ENCODE data around the gene VGLL3. TPM values are rescaled to one million over a fixed set of nuclear protein-coding genes. Genes with fewer than 3 reads are reported as not detected.
"Not testable (repeated sequence)": the region's sequence is repeated elsewhere in the genome, so short reads cannot be mapped to it uniquely, and the experiment has no call there.

The VGLL3 gene
- total and polyA plus RNA-seq, 2 donors from 2014 or later = 0.30 to 4.2 TPM

DNA sequence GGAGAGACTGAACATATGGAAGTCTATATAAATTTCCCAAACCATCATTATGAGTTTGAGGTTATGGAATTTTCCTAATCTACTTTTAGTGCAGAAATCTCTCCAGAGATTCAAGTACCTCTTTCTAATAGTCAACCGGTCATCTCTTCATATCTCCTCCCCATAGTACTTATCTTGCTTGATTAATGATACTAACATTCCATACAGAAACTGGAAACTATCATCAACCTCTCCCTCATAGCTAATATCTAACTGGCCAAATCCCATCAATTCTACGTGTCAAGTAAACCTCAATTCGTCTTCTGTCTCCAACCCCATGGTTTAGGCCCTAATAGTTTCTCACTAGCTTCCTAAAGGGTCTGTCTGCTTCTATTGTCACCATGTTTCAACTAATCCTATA is 44.4 kb upstream of the VGLL3 start:
- Histone ChIP-seq H3K9me3 (ENCODE audit: control insufficient read depth in 2 of 3, insufficient read depth in 1 of 3, low read length in 3 of 3) (no peaks in the 10 kb centered on the region), H3K4me1 (ENCODE audit: control insufficient read depth in 2 of 3, insufficient read depth in 2 of 3, low read depth in 1 of 3, low read length in 3 of 3) (no peaks in the 10 kb centered on the region), H3K36me3 (ENCODE audit: control insufficient read depth in 2 of 3, insufficient read depth in 3 of 3, low read length in 3 of 3) (no peaks in the 10 kb centered on the region), H3K27ac (ENCODE audit: low read depth in 2 of 2, low read length in 2 of 2) (no peak overlapping the region), H3K27me3 (ENCODE audit: control insufficient read depth, insufficient read depth, low read length) (no peaks in the 10 kb centered on the region), H3K9ac (ENCODE audit: low read length in 3 of 3) (no peak overlapping the region), H3K4me3 (ENCODE audit: low read length in 3 of 3) (no peak overlapping the region)
- no peak for DNase-seq
- FAIRE-seq = no peak
- TF ChIP-seq, protein P1, sequence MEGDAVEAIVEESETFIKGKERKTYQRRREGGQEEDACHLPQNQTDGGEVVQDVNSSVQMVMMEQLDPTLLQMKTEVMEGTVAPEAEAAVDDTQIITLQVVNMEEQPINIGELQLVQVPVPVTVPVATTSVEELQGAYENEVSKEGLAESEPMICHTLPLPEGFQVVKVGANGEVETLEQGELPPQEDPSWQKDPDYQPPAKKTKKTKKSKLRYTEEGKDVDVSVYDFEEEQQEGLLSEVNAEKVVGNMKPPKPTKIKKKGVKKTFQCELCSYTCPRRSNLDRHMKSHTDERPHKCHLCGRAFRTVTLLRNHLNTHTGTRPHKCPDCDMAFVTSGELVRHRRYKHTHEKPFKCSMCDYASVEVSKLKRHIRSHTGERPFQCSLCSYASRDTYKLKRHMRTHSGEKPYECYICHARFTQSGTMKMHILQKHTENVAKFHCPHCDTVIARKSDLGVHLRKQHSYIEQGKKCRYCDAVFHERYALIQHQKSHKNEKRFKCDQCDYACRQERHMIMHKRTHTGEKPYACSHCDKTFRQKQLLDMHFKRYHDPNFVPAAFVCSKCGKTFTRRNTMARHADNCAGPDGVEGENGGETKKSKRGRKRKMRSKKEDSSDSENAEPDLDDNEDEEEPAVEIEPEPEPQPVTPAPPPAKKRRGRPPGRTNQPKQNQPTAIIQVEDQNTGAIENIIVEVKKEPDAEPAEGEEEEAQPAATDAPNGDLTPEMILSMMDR (IDR thresholded peaks at IDR 0.05; ENCODE audit: borderline replicate concordance, extremely low read depth, insufficient read depth) = no peak
- intact Hi-C loops (cut with DNase I) = no loop called here

DNA sequence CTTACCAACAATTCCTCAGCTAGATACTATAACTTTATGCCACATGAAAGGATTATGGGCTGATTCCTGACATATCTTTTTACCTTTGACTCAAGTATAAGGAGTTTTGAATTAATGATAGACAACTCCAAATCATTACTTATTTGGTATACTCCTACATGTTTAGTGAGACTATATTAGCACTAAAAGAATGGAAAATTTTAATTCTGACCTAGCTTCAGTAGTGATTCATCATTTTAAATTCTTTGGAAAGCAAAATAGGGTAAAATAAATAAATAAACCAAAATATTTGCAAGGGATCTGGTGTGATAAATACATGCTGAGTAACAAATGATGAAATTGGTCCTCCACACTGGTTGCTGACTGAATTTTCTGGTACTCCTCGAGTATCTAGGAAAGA is 42.3 kb upstream of the VGLL3 start:
- intact Hi-C loops (cut with DNase I) = no loop called here

DNA sequence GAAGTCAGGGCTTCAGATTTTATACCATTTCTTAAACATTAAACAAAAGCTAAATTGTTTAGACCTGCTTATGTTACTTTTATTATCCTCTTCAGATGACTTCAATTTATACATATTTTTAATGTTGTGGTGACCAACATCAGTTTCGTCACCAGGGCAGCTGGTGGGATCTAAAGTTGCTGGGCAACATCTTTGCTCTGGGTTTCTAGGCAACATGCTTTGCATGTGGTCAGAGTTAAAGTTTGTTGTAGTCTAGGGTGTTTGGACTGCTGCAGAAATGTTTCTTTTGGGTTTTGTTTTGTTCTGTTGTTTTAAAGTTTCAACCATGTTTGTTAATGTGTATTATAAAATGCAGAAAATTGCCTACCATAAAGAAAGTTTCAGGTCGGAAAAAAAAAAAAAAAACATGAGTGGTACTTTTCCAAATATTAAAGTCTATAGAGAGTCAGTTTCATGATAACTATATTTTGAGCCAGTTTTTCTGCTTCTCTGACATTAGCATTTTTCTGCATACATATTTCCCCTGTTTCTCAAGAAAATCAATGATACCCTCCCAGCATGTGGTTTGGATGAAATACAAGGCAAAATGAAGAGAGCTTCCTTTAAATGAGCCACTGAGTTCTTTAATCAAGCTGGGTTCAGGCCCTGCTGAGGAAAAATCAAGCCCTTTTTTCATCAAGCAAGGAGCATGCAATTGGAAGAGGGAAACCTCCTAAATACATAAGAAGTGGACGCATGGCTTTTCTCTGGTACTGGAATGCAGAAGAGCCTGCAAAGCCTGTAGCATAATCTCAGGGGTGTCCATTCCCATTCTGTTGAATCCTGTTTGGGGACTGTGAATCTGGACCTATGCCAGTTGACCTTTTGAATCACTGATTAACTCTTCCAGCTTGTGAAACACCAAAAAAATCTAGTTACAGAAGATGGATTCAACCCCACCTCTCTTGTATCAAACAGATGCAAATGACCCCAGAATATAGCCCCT is 35.0 kb upstream of the VGLL3 start:
- Histone ChIP-seq H3K36me3 (ENCODE audit: control insufficient read depth in 2 of 3, insufficient read depth in 3 of 3, low read length in 3 of 3) (no peaks in the 10 kb centered on the region), H3K4me3 (ENCODE audit: low read length in 3 of 3) (no peak overlapping the region), H3K27me3 (ENCODE audit: control insufficient read depth, insufficient read depth, low read length) (no peaks in the 10 kb centered on the region), H3K9me3 (ENCODE audit: control insufficient read depth in 2 of 3, insufficient read depth in 1 of 3, low read length in 3 of 3) (no peaks in the 10 kb centered on the region), H3K4me1 (ENCODE audit: control insufficient read depth in 2 of 3, insufficient read depth in 2 of 3, low read depth in 1 of 3, low read length in 3 of 3) (no peaks in the 10 kb centered on the region), H3K27ac (ENCODE audit: low read depth in 2 of 2, low read length in 2 of 2) (no peak overlapping the region), H3K9ac (ENCODE audit: low read length in 3 of 3) (no peak overlapping the region)
- FAIRE-seq (no peak), DNase-seq (no peak)
- intact Hi-C loops (cut with DNase I) = no loop called here
- TF ChIP-seq, protein P1 (IDR thresholded peaks at IDR 0.05; ENCODE audit: borderline replicate concordance, extremely low read depth, insufficient read depth) = no peak

More for the DNA sequence above, 42.3 kb upstream of the VGLL3 start:
- Histone ChIP-seq H3K27me3 (ENCODE audit: control insufficient read depth, insufficient read depth, low read length) (no peaks in the 10 kb centered on the region), H3K9me3 (ENCODE audit: control insufficient read depth in 2 of 3, insufficient read depth in 1 of 3, low read length in 3 of 3) (no peaks in the 10 kb centered on the region), H3K4me1 (ENCODE audit: control insufficient read depth in 2 of 3, insufficient read depth in 2 of 3, low read depth in 1 of 3, low read length in 3 of 3) (no peaks in the 10 kb centered on the region), H3K36me3 (ENCODE audit: control insufficient read depth in 2 of 3, insufficient read depth in 3 of 3, low read length in 3 of 3) (no peaks in the 10 kb centered on the region), H3K9ac (ENCODE audit: low read length in 3 of 3) (no peak overlapping the region), H3K4me3 (ENCODE audit: low read length in 3 of 3) (no peak overlapping the region), H3K27ac (ENCODE audit: low read depth in 2 of 2, low read length in 2 of 2) (no peak overlapping the region)
- TF ChIP-seq, protein P1 (IDR thresholded peaks at IDR 0.05; ENCODE audit: borderline replicate concordance, extremely low read depth, insufficient read depth) = no peak
- FAIRE-seq (no peak), DNase-seq (no peak)

DNA sequence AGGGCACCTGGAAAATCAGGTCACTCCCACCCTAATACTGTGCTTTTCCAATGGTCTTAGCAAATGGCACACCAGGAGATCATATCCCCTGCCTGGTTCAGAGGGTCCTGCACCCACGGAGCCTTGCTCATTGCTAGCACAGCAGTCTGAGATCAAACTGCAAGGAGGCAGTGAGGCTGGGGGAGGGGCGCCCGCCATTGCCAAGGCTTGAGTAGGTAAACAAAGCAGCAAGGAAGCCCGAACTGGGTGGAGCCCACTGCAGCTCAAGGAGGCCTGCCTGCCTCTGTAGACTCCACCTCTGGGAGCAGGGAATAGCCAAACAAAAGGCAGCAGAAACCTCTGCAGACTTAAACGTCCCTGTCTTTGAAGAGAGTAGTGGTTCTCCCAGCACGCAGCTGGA is 26.4 kb upstream of the VGLL3 start:
- H3K27me3 ChIP-seq (ENCODE audit: control insufficient read depth, insufficient read depth, low read length); intact Hi-C loops (cut with DNase I): not testable (repeated sequence)
- peak in 1 of 5 donors; percentile 35 for DNase-seq

More for the DNA sequence above, 26.4 kb upstream of the VGLL3 start:
- H3K36me3 ChIP-seq (ENCODE audit: control insufficient read depth in 2 of 3, insufficient read depth in 3 of 3, low read length in 3 of 3); H3K27ac ChIP-seq (ENCODE audit: low read depth in 2 of 2, low read length in 2 of 2); H3K4me1 ChIP-seq (ENCODE audit: control insufficient read depth in 2 of 3, insufficient read depth in 2 of 3, low read depth in 1 of 3, low read length in 3 of 3); H3K4me3 ChIP-seq (ENCODE audit: low read length in 3 of 3); FAIRE-seq; H3K9ac ChIP-seq (ENCODE audit: low read length in 3 of 3); H3K9me3 ChIP-seq (ENCODE audit: control insufficient read depth in 2 of 3, insufficient read depth in 1 of 3, low read length in 3 of 3): not testable (repeated sequence)
